GM23338 (cell line): ENCODE data around the gene AP1AR. TPM values are rescaled to one million over a fixed set of nuclear protein-coding genes. Genes with fewer than 3 reads are reported as not detected.

Experiments used
- ATAC-seq: fragments of 200-7000 bp; cut with Tn5 transposase; 3 replicates; pipeline ENCODE4 v1.9.1; 2020
- DNase-seq: peaks from one replicate; pipeline ENCODE4 v3.0.0-alpha.2; 2015; ENCODE audit warnings: low spot score
- H2AFZ ChIP-seq: fragments of 200-600 bp; sonication (generic); 2 replicates; pipeline ENCODE4 v1.8.0; 2016; ENCODE audit warnings: antibody characterized with exemption, mild to moderate bottlenecking, moderate library complexity
- H3F3A ChIP-seq: fragments of 200-600 bp; sonication (generic); replicated peaks from 2 replicates; pipeline ENCODE4 v1.8.0; 2017; ENCODE audit warnings: antibody characterized with exemption, mixed run types, low read depth
- H3K27ac ChIP-seq: fragments of 200-600 bp; sonication (generic); 2 replicates; pipeline ENCODE4 v1.6.1; 2016; ENCODE audit warnings: low read depth
- H3K27me3 ChIP-seq: fragments of 200-600 bp; sonication (generic); 2 replicates; pipeline ENCODE4 v1.8.0; 2016; ENCODE audit warnings: mild to moderate bottlenecking, mixed run types, moderate library complexity; ENCODE audit not compliant: insufficient read depth
- H3K36me3 ChIP-seq: fragments of 200-600 bp; sonication (generic); 2 replicates; pipeline ENCODE4 v1.8.0; 2016; ENCODE audit warnings: mild to moderate bottlenecking; ENCODE audit not compliant: insufficient read depth
- H3K4me1 ChIP-seq: fragments of 200-600 bp; sonication (generic); 2 replicates; pipeline ENCODE4 v1.8.0; 2016; ENCODE audit warnings: mild to moderate bottlenecking, moderate library complexity; ENCODE audit not compliant: insufficient read depth
- H3K4me2 ChIP-seq: fragments of 200-600 bp; sonication (generic); 2 replicates; pipeline ENCODE4 v1.7.1; 2017; ENCODE audit warnings: mixed run types
- H3K4me3 ChIP-seq: fragments of 200-600 bp; sonication (generic); 2 replicates; pipeline ENCODE4 v1.6.1; 2016; ENCODE audit warnings: mixed run types
- H3K79me2 ChIP-seq: fragments of 200-600 bp; sonication (generic); replicated peaks from 2 replicates; pipeline ENCODE4 v1.8.0; 2017; ENCODE audit warnings: mild to moderate bottlenecking; ENCODE audit not compliant: insufficient read depth
- H3K9me2 ChIP-seq: fragments of 200-600 bp; sonication (generic); 2 replicates; pipeline ENCODE4 v1.8.0; 2017; ENCODE audit not compliant: insufficient read depth
- H4K20me1 ChIP-seq: fragments of 200-600 bp; sonication (generic); replicated peaks from 2 replicates; pipeline ENCODE4 v1.8.0; 2017; ENCODE audit warnings: mild to moderate bottlenecking; ENCODE audit not compliant: insufficient read depth
- H3K27ac Mint-ChIP-seq: 2 replicates; pipeline ENCODE4 v1.8.0; 2020; ENCODE audit warnings: inconsistent platforms, mild to moderate bottlenecking, moderate library complexity, mixed read lengths
- H3K27me3 Mint-ChIP-seq: 3 replicates; pipeline ENCODE4 v1.8.0; 2022; ENCODE audit warnings: low read depth, mild to moderate bottlenecking, moderate library complexity, mixed read lengths, inconsistent platforms; ENCODE audit not compliant: insufficient read depth, poor library complexity
- H3K36me3 Mint-ChIP-seq: 3 replicates; pipeline ENCODE4 v1.8.0; 2021; ENCODE audit warnings: low read depth, mild to moderate bottlenecking, inconsistent platforms, moderate library complexity, mixed read lengths
- H3K4me1 Mint-ChIP-seq: 3 replicates; pipeline ENCODE4 v1.8.0; 2020; ENCODE audit warnings: mild to moderate bottlenecking, inconsistent platforms, mixed read lengths
- H3K4me3 Mint-ChIP-seq: 3 replicates; pipeline ENCODE4 v1.8.0; 2021; ENCODE audit warnings: moderate library complexity, mild to moderate bottlenecking, inconsistent platforms, mixed read lengths
- H3K9me3 Mint-ChIP-seq: 3 replicates; pipeline ENCODE4 v1.8.0; 2020; ENCODE audit warnings: moderate library complexity, mild to moderate bottlenecking, inconsistent platforms, mixed read lengths
- CREB1 ChIP-seq: fragments of 250-450 bp; sonication (Bioruptor Pico); IDR thresholded peaks from 2 replicates; pipeline ENCODE4 v1.5.0; 2020; ENCODE audit warnings: low read depth, mild to moderate bottlenecking, moderate library complexity
- EZH2 ChIP-seq: fragments of 200-600 bp; sonication (generic); IDR thresholded peaks from one replicate; pipeline ENCODE4 v1.8.0; 2017; ENCODE audit warnings: antibody characterized with exemption, mild to moderate bottlenecking, low read depth; ENCODE audit not compliant: unreplicated experiment
- EZH2phosphoT487 ChIP-seq: fragments of 200-600 bp; sonication (generic); IDR thresholded peaks from one replicate; pipeline ENCODE4 v1.8.1; 2018; ENCODE audit warnings: antibody characterized with exemption; ENCODE audit not compliant: unreplicated experiment
- JUNB ChIP-seq: IDR thresholded peaks from one replicate; pipeline ENCODE4 v1.6.1; 2016; ENCODE audit warnings: antibody characterized with exemption; ENCODE audit not compliant: unreplicated experiment
- NANOG ChIP-seq: IDR thresholded peaks from 2 replicates; pipeline ENCODE4 v1.6.1; 2016; ENCODE audit warnings: antibody characterized with exemption, borderline replicate concordance
- POLR2AphosphoS5 ChIP-seq: IDR thresholded peaks from 2 replicates; pipeline ENCODE4 v1.6.1; 2016; ENCODE audit warnings: antibody characterized with exemption, low read depth
- REST ChIP-seq: IDR thresholded peaks from one replicate; pipeline ENCODE4 v1.6.1; 2018; ENCODE audit warnings: antibody characterized with exemption; ENCODE audit not compliant: unreplicated experiment
- STAT1 ChIP-seq: IDR thresholded peaks from one replicate; pipeline ENCODE4 v1.6.1; 2016; ENCODE audit warnings: antibody characterized with exemption; ENCODE audit not compliant: unreplicated experiment
- ZNF114 ChIP-seq: fragments of 250-450 bp; sonication (Bioruptor Pico); IDR thresholded peaks from 2 replicates; pipeline ENCODE4 v1.5.0; 2020; ENCODE audit warnings: mild to moderate bottlenecking, moderate library complexity
- ZNF331 ChIP-seq: fragments of 250-450 bp; sonication (Bioruptor Pico); IDR thresholded peaks from 2 replicates; pipeline ENCODE4 v1.5.0; 2020; ENCODE audit warnings: low read depth, mild to moderate bottlenecking, moderate library complexity
- ZNF462 ChIP-seq: fragments of 250-450 bp; sonication (Bioruptor Pico); IDR thresholded peaks from 2 replicates; pipeline ENCODE4 v1.5.0; 2020; ENCODE audit warnings: mild to moderate bottlenecking, moderate library complexity
- polyA plus RNA-seq: library from polyadenylated mRNA; unstranded; fragments of >200 nt; fragmentation: Nextera tagmentation; extraction: Ambion mirVana; gene quantifications from 2 replicates; pipeline ENCODE4 v1.2.1, GENCODE V29; 2016
- total RNA-seq: library from RNA; depleted of rRNA; stranded (reverse); fragments of >200 nt; shearing (Covaris generic); gene quantifications from 2 replicates; pipeline ENCODE4 v1.2.3, GENCODE V29; 2014
- TF ChIP-seq, protein P1 (sequence below): IDR thresholded peaks from 2 replicates; pipeline ENCODE4 v1.6.1; 2016; ENCODE audit warnings: antibody characterized with exemption
- TF ChIP-seq, protein P2 (sequence below), 2 experiments: fragments of 200-600 bp in 1 of 2; sonication (generic) in 1 of 2; conservative IDR thresholded peaks; 2 replicates each; pipeline versions ENCODE4 v1.5.1 to v1.6.1; 2016 to 2017; ENCODE audit warnings: antibody characterized with exemption in 2 of 2, low read depth in 2 of 2, mild to moderate bottlenecking in 2 of 2, moderate library complexity in 1 of 2

AP1AR gene
- total and polyA plus RNA-seq, 2 experiments from 2014 or later = 17.5 to 28.0 TPM

- TF ChIP-seq EZH2 = no peak
Observed at GRCh38 chr4:112183252-112183651, 48.3 kb upstream of the AP1AR start (continued).

DNA sequence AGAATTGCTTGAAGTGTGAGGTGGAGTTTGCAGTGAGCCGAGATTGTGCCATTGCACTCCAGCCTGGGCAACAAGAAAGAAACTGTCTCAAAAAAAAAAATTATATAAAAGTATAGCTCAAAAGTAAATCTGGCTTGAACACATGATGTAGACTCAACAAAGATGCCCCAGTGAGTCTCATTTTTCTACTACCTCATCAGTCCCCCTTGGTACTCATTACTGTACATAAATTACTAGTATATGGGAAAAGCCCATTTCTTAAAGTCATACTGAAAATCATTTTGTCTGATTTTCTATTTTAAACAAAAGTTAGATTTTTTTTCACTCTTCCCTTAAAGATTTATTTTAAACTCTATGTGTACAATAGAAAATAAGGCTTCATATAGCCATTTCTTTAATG lies 47.1 kb upstream of the AP1AR start:
- Mint-ChIP-seq H3K4me1 (peaks cover 8% of the 10 kb centered on the region), H3K27ac (no peak overlapping the region), H3K27me3 (peaks cover 1% of the 10 kb centered on the region), H3K36me3 (no peaks in the 10 kb centered on the region), H3K9me3 (no peaks in the 10 kb centered on the region), H3K4me3 (no peak overlapping the region)
- H3K4me1 ChIP-seq = peaks cover 6% of the 10 kb centered on the region; the same call in 1 of the 2 replicates
- H3K27me3 ChIP-seq = no peaks in the 10 kb centered on the region
- H3K9me2 ChIP-seq = no peaks in the 10 kb centered on the region; the same call in 1 of the 2 replicates
- H3K4me3 ChIP-seq = no peak overlapping the region
- DNase-seq (no peak), ATAC-seq (no peak)
- H3K36me3 ChIP-seq = no peaks in the 10 kb centered on the region
- H2AFZ ChIP-seq = no peak overlapping the region
- TF ChIP-seq ZNF331 = no peak
- TF ChIP-seq POLR2AphosphoS5 = no peak
- TF ChIP-seq EZH2 = no peak
- TF ChIP-seq, protein P1, sequence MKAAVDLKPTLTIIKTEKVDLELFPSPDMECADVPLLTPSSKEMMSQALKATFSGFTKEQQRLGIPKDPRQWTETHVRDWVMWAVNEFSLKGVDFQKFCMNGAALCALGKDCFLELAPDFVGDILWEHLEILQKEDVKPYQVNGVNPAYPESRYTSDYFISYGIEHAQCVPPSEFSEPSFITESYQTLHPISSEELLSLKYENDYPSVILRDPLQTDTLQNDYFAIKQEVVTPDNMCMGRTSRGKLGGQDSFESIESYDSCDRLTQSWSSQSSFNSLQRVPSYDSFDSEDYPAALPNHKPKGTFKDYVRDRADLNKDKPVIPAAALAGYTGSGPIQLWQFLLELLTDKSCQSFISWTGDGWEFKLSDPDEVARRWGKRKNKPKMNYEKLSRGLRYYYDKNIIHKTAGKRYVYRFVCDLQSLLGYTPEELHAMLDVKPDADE = no peak
- no peak for TF ChIP-seq NANOG
- TF ChIP-seq STAT1 = no peak
- TF ChIP-seq REST = no peak
- no peak for TF ChIP-seq ZNF114 (CRISPR knock-in tag)
- no peak for TF ChIP-seq EZH2phosphoT487
- no peak for TF ChIP-seq ZNF462 (CRISPR knock-in tag)
- TF ChIP-seq JUNB = no peak
- TF ChIP-seq CREB1 (CRISPR knock-in tag) = no peak
- TF ChIP-seq, protein P2, sequence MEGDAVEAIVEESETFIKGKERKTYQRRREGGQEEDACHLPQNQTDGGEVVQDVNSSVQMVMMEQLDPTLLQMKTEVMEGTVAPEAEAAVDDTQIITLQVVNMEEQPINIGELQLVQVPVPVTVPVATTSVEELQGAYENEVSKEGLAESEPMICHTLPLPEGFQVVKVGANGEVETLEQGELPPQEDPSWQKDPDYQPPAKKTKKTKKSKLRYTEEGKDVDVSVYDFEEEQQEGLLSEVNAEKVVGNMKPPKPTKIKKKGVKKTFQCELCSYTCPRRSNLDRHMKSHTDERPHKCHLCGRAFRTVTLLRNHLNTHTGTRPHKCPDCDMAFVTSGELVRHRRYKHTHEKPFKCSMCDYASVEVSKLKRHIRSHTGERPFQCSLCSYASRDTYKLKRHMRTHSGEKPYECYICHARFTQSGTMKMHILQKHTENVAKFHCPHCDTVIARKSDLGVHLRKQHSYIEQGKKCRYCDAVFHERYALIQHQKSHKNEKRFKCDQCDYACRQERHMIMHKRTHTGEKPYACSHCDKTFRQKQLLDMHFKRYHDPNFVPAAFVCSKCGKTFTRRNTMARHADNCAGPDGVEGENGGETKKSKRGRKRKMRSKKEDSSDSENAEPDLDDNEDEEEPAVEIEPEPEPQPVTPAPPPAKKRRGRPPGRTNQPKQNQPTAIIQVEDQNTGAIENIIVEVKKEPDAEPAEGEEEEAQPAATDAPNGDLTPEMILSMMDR (conservative IDR thresholded peaks at IDR 0.05; ENCODE audit: low read depth in 2 of 2) = no peak
- no peak overlapping the region for H3K27ac ChIP-seq
- H3K4me2 ChIP-seq = no peak overlapping the region
- no peaks in the 10 kb centered on the region for H3F3A ChIP-seq
- H4K20me1 ChIP-seq = no peaks in the 10 kb centered on the region
- no peaks in the 10 kb centered on the region for H3K79me2 ChIP-seq
